Caco-2 (cell line): Measurements from ENCODE around the gene TRIM71. TPM values are rescaled to one million over a fixed set of nuclear protein-coding genes. Genes with fewer than 3 reads are reported as not detected.
"Not testable (repeated sequence)": the region's sequence is repeated elsewhere in the genome, so short reads cannot be mapped to it uniquely, and the experiment has no call there.

Experiments
- BruUV-seq: library from RNA; stranded (reverse); fragments of 400-500 nt; replicated peaks from 2 replicates; lab custom pipeline; 2021; lab: Mats Ljungman, UMichigan
- CTCF ChIA-PET: fragments of 300-600 bp; sonication (Branson Sonifier 250); formaldehyde crosslinking; loops from one replicate; lab custom pipeline; 2022; ENCODE audit warnings: antibody characterized with exemption; lab: Charles Lee
- POLR2A ChIA-PET: fragments of 300-600 bp; sonication (Branson Sonifier 250); formaldehyde crosslinking; loops from one replicate; lab custom pipeline; 2022; ENCODE audit warnings: antibody characterized with exemption; lab: Charles Lee
- DNase-seq, 2 experiments: peaks; one replicate each; pipeline versions ENCODE4 v3.0.0 to v3.0.0-alpha.2; 2020 to 2022
- H3K27me3 ChIP-seq: replicated peaks from 2 replicates; pipeline ENCODE4 v1.6.0; 2011; ENCODE audit warnings: low read length; ENCODE audit not compliant: control insufficient read depth, insufficient read depth
- H3K36me3 ChIP-seq: 2 replicates; pipeline ENCODE4 v1.5.1; 2011; ENCODE audit warnings: low read length; ENCODE audit not compliant: control insufficient read depth, insufficient read depth
- H3K4me1 ChIP-seq: fragments of 250-450 bp; sonication (Bioruptor Pico); 2 replicates; pipeline ENCODE4 v1.5.1; 2020; ENCODE audit warnings: mild to moderate bottlenecking
- H3K4me3 ChIP-seq: 2 replicates; pipeline ENCODE4 v1.5.1; 2011; ENCODE audit warnings: low read depth, mild to moderate bottlenecking, control low read depth, low read length
- H3K9me3 ChIP-seq: fragments of 250-450 bp; sonication (Bioruptor Pico); 2 replicates; pipeline ENCODE4 v1.5.1; 2020; ENCODE audit warnings: mild to moderate bottlenecking, moderate library complexity
- H3K27ac Mint-ChIP-seq: one replicate; pipeline ENCODE4 v1.8.0; 2022; ENCODE audit warnings: mixed read lengths; ENCODE audit not compliant: unreplicated experiment
- H3K27me3 Mint-ChIP-seq: one replicate; pipeline ENCODE4 v1.8.0; 2022; ENCODE audit warnings: mixed read lengths; ENCODE audit not compliant: insufficient read depth, unreplicated experiment
- H3K36me3 Mint-ChIP-seq: one replicate; pipeline ENCODE4 v1.8.0; 2022; ENCODE audit warnings: mild to moderate bottlenecking, mixed read lengths; ENCODE audit not compliant: insufficient read depth, unreplicated experiment
- H3K4me1 Mint-ChIP-seq: one replicate; pipeline ENCODE4 v1.8.0; 2022; ENCODE audit warnings: low read depth, mixed read lengths; ENCODE audit not compliant: unreplicated experiment
- H3K4me3 Mint-ChIP-seq: one replicate; pipeline ENCODE4 v1.8.0; 2022; ENCODE audit warnings: mild to moderate bottlenecking, moderate library complexity, mixed read lengths; ENCODE audit not compliant: unreplicated experiment
- H3K9me3 Mint-ChIP-seq: one replicate; pipeline ENCODE4 v1.8.0; 2022; ENCODE audit warnings: mixed read lengths; ENCODE audit not compliant: unreplicated experiment
- CTCF ChIP-seq, 2 experiments: fragments of 200-600 bp in 1 of 2; IDR thresholded peaks; 1 replicate in 1 of 2; 2 replicates in 1 of 2; pipeline versions ENCODE4 v1.5.1 to v1.8.0; 2011 to 2022; ENCODE audit warnings: antibody characterized with exemption in 1 of 2, control low read depth in 1 of 2, inconsistent platforms in 1 of 2, low read depth in 1 of 2, low read length in 1 of 2, mild to moderate bottlenecking in 1 of 2, moderate library complexity in 1 of 2; ENCODE audit not compliant: insufficient read depth in 1 of 2, severe bottlenecking in 1 of 2, unreplicated experiment in 1 of 2
- intact Hi-C: fragments of 100-400 bp; cut with micrococcal nuclease; formaldehyde crosslinking; loops from one replicate; pipeline ENCODE4 v1.10.0; 2022; ENCODE audit not compliant: unreplicated experiment
- total RNA-seq: library from RNA; stranded (reverse); gene quantifications from 2 replicates; pipeline ENCODE4 v1.2.3, GENCODE V29; 2022

The TRIM71 gene
- total RNA-seq, 1 experiment from 2014 or later = 68.4 TPM

GRCh38 chr3:32782407-32782806 lies 35.4 kb upstream of the TRIM71 start:
- no TSS peak for BruUV-seq
- TF ChIP-seq CTCF (IDR thresholded peaks at IDR 0.05; ENCODE audit: insufficient read depth in 1 of 2, low read depth in 1 of 2, low read length in 1 of 2, severe bottlenecking in 1 of 2, unreplicated experiment in 1 of 2) = no peak
- no peak for DNase-seq
- H3K27me3 Mint-ChIP-seq = no peaks in the 10 kb centered on the region
- H3K36me3 ChIP-seq = no peaks in the 10 kb centered on the region
- intact Hi-C loops = no loop called here
- H3K4me3 ChIP-seq = no peak overlapping the region
- H3K4me1 ChIP-seq = peaks cover 11% of the 10 kb centered on the region
- H3K9me3 Mint-ChIP-seq = no peaks in the 10 kb centered on the region
- H3K27me3 ChIP-seq = no peaks in the 10 kb centered on the region
- H3K9me3 ChIP-seq = no peaks in the 10 kb centered on the region
- POLR2A ChIA-PET = no interaction called here
- peaks cover 19% of the 10 kb centered on the region for H3K36me3 Mint-ChIP-seq
- H3K27ac Mint-ChIP-seq = peak overlapping the region; percentile 58
- H3K4me3 Mint-ChIP-seq = peak overlapping the region; percentile 95
- H3K4me1 Mint-ChIP-seq = peaks cover 15% of the 10 kb centered on the region
- CTCF ChIA-PET = interaction anchor here (1.1 to 2.5 kb wide), 3 partner anchors 9 to 63 kb away, joined by 3 to 11 read pairs (median 4); no protein-coding TSS in a partner anchor

- Histone ChIP-seq H3K4me1 (peaks cover 43% of the 10 kb centered on the region), H3K4me3 (no peak overlapping the region), H3K9me3 (no peaks in the 10 kb centered on the region), H3K27me3 (no peaks in the 10 kb centered on the region), H3K36me3 (no peaks in the 10 kb centered on the region)
- Mint-ChIP-seq H3K4me3 (peak overlapping the region; percentile 56), H3K9me3 (no peaks in the 10 kb centered on the region), H3K36me3 (peaks cover 18% of the 10 kb centered on the region), H3K27ac (peak overlapping the region; percentile 76), H3K27me3 (no peaks in the 10 kb centered on the region), H3K4me1 (peaks cover 45% of the 10 kb centered on the region)
- DNase-seq = peak in 1 of 2 experiments; percentile 34
- no TSS peak for BruUV-seq
- TF ChIP-seq CTCF (IDR thresholded peaks at IDR 0.05; ENCODE audit: insufficient read depth in 1 of 2, low read depth in 1 of 2, low read length in 1 of 2, severe bottlenecking in 1 of 2, unreplicated experiment in 1 of 2) = no peak
- ChIA-PET CTCF (interaction anchor here (1.6 kb wide), 1 partner anchor 10 kb away, joined by 11 read pairs; no protein-coding TSS in a partner anchor), POLR2A (interaction anchor here (0.5 kb wide), 1 partner anchor 25 kb away, joined by 3 read pairs; no protein-coding TSS in a partner anchor)
- intact Hi-C loops = loop anchor here (5.0 kb wide), 1 partner anchor 280 kb away; no protein-coding TSS in a partner anchor
These were observed 26.0 kb upstream of the TRIM71 start for GRCh38 chr3:32791833-32792232.

- ChIA-PET POLR2A (no interaction called here), CTCF (interaction anchor here (1.0 kb wide), 1 partner anchor 14 kb away, joined by 4 read pairs; no protein-coding TSS in a partner anchor)
- peak overlapping the region; percentile 8 for H3K4me3 Mint-ChIP-seq
- no peaks in the 10 kb centered on the region; the same call in 1 of the 2 replicates for H3K36me3 ChIP-seq
- peak overlapping the region; percentile 55 for H3K27ac Mint-ChIP-seq
- H3K27me3 ChIP-seq = no peaks in the 10 kb centered on the region
- peaks cover 18% of the 10 kb centered on the region for H3K36me3 Mint-ChIP-seq
- peaks cover 39% of the 10 kb centered on the region for H3K4me1 Mint-ChIP-seq
- no TSS peak for BruUV-seq
- no peaks in the 10 kb centered on the region for H3K9me3 ChIP-seq
- H3K27me3 Mint-ChIP-seq = no peaks in the 10 kb centered on the region
- DNase-seq = peak; percentile 83 to 87
- intact Hi-C loops = loop anchor here (1.0 to 5.0 kb wide), 4 partner anchors 13 to 278 kb away; partner anchors contain the start of gene TRIM71
- no peak overlapping the region for H3K4me3 ChIP-seq
- H3K4me1 ChIP-seq = peaks cover 43% of the 10 kb centered on the region
- TF ChIP-seq CTCF (IDR thresholded peaks at IDR 0.05; ENCODE audit: insufficient read depth in 1 of 2, low read depth in 1 of 2, low read length in 1 of 2, severe bottlenecking in 1 of 2, unreplicated experiment in 1 of 2) = no peak
- H3K9me3 Mint-ChIP-seq = no peaks in the 10 kb centered on the region
These were observed 23.1 kb upstream of the TRIM71 start for GRCh38 chr3:32794487-32795308.

GRCh38 chr3:32796384-32796950 lies 21.3 kb upstream of the TRIM71 start:
- Mint-ChIP-seq H3K36me3 (peaks cover 18% of the 10 kb centered on the region), H3K4me3 (peak overlapping the region; percentile 19), H3K4me1 (peaks cover 45% of the 10 kb centered on the region), H3K27ac (peak overlapping the region; percentile 79)
- POLR2A ChIA-PET, DNase-seq, H3K9me3 Mint-ChIP-seq, intact Hi-C loops, H3K27me3 ChIP-seq, BruUV-seq, CTCF ChIA-PET, H3K4me3 ChIP-seq, H3K9me3 ChIP-seq, H3K36me3 ChIP-seq, H3K27me3 Mint-ChIP-seq: not testable (repeated sequence)
- H3K4me1 ChIP-seq = peaks cover 38% of the 10 kb centered on the region
